GOT3 (cell line): ENCODE results near the gene LORICRIN.

Experiments
- DNase-seq: peaks from one replicate; lab custom pipeline; 2025; ENCODE audit warnings: mixed read lengths; lab: John Stamatoyannopoulos, UW

The LORICRIN gene

DNA sequence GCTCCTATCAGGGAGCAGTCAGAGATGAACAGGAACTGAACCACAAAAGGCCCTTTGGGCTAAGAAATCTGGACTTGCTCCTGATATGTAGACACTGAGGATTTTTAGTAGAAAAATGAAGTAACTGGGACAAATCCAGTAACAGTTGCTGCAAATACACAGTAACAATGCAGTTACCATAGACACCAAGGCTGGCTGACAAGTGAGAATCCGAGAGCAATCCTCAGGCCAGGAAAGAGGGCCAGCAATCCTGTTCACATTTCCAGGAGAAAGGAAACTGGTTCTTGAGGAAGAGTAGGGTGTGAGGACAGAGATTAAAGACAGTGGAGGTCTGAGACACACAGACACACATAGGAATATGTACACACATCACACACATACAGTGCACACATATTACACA lies 9.3 kb upstream of the LORICRIN start:
- no peak for DNase-seq

DNA sequence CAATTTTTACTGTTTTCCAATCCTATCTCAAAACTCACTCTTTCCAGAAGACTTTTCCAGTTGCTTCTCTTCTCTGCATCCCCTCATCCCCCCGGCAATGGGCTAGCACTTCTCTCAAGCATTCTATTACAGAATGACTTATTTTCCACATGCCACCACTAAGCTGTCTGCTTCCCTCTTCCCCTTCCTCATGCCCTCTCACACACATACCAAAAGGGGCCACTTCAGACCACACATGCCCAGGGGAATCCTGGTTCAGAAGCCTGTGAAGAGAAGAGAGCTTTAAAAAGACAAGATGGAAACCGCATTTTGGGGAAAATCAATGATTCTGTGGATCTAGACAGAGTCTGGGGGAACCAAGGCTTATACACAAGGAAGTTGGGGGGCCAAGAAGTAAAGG lies 8.4 kb upstream of the LORICRIN start:
- DNase-seq, result no peak

DNA sequence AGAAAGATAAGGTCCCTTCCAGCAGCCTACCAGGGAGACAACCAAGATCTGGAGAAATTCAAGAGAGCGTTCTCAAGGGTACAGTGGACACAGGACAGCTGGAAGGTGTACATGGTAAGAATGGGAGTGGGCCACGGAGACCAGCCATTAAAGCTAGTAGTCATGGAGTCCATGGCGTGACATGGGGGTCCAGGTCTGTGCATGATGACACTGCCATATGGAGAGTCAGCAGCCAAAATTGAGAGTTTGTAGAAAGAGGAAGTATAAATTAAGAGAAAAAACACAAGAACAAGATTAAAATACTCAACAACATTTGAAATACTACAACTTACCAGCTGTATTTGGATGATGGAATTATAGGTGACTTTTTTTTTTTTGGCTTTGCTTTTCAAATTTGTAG lies 7.9 kb upstream of the LORICRIN start:
- DNase-seq, result no peak

GRCh38 chr1:153251988-153252387 lies 7.5 kb upstream of the LORICRIN start:
- DNase-seq, result no peak

- DNase-seq, result no peak
Measured at GRCh38 chr1:153253076-153253475, 6.4 kb upstream of the LORICRIN start.

DNA sequence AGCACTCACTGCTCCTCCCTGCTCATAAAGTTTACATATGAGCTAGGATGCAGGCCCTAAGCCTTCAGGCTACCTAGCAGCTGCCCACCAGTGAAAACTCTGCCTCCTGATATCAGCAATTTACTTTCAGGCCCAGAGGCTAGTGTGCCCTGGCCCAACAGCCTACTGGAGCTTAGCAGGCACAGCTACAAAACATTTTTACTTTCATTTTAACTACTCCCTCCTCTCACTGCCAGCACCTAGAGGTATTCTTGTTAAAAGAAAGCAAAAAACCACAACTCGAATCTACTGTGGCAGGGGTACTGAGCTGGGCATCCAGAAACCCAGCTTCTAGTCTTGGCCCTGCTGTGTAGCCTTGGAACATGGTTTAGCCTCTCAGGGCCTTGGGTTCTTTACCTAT lies 5.8 kb upstream of the LORICRIN start:
- DNase-seq, result no peak

GRCh38 chr1:153260585-153261280 lies 1.2 kb downstream of the LORICRIN start:
- DNase-seq, result no peak

- DNase-seq, result no peak
Measured at GRCh38 chr1:153261281-153262069, 2.0 kb downstream of the LORICRIN start.

GRCh38 chr1:153262070-153262366 lies 2.5 kb downstream of the LORICRIN start:
- no peak for DNase-seq

- no peak for DNase-seq
Measured at GRCh38 chr1:153262462-153263157, 3.1 kb downstream of the LORICRIN start.

GRCh38 chr1:153265457-153265856 lies 6.0 kb downstream of the LORICRIN start:
- no peak for DNase-seq

GRCh38 chr1:153271711-153272110 lies 12.2 kb downstream of the LORICRIN start:
- no peak for DNase-seq

GRCh38 chr1:153272186-153272585 lies 12.7 kb downstream of the LORICRIN start:
- DNase-seq, result no peak

DNA sequence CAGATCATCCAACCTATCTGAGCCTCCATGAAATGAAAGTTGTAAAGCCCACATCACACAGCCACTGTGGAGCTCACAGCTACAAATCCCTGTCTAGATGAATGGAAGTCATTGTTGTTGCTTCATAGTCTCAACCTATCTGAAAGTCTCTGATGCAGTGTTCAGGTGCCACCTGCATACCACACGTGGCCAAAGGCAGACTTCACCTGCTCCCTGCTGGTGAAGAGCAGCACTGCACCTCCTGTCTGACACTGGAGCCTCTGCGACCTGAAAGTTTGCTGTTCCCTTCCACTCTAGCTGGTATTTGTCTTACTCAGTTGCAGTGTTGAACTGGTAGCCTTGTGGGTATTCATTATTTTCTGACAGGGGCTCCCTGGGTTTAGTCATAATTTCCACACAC lies 18.4 kb downstream of the LORICRIN start:
- no peak for DNase-seq

- DNase-seq, result no peak
Measured at GRCh38 chr1:153288634-153289275, 29.3 kb downstream of the LORICRIN start.

DNA sequence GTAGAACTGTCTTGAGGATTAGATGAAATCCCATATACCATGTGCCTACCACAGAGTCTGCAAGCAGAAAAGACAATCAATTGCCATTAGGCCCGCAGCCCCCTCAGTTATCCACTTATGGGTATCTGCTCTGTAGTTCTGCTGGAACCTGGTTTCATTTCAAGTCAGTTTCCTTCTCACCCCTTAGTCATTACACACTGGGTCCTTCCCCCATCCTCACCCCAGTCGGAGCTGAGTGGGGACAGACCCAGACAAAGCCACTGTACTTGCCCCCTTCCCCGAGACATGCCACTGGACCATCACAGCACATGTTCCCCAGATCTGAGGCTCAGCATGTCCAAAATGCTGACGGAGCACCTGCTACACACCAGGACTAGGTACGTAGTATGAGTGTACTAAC lies 32.0 kb downstream of the LORICRIN start:
- no peak for DNase-seq

DNA sequence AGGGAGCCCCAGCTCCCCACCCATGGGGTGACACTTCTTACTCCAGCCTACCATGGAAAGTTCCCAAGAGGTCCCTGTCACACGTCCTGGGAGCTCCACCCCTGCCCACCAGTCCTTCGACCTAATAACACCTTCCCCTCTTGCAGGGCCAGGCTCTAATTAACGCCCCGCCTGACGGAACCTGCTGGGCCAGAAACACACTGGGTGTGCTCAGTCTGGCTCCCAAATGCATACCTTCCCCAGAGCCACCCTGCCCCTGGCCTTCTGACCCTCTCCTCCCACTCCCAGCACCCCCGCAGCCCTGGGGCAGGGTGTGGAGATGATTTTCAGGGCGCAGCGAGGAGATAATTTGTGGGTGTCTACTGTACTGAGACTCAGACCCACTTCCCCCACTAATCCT lies 32.7 kb downstream of the LORICRIN start:
- no peak for DNase-seq

DNA sequence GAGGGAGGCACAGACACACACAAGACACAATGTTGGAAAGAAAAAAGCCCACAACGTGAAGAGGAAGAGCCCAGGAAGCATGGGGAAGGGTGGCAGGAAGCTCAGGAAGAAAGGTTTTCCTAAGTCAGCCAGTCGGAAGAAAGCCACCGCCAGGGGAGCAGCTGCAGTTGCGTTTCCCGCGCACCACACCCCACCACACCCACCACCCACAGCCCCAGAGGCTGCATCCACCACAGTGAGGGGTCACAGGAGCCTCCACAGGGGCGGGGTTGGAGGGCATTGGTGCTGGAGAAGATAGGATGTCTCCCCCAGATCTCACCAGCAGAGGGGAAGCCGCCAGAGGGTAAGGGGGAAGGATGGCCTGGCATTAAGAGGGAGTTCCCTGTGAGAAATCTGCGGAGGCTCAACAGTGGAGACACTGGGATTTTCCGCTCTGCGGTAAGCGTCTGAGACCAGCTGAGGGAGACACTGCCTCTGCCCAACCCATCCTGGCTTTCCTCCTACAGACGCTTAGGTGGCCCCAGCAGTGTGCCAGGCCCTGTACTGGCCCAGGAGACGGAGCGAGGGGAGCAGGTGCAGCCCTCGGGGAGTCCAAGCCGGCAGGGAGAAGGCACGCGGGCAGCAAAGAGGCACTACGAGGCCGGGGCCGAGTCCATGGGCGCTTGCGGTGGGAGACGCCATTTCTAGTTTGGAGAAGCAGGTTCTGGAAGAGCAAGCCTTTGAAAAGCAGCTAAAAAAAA lies 33.4 kb downstream of the LORICRIN start:
- no peak for DNase-seq

- DNase-seq, result no peak
Measured at GRCh38 chr1:153293480-153293775, 33.9 kb downstream of the LORICRIN start.

GRCh38 chr1:153293851-153294250 lies 34.4 kb downstream of the LORICRIN start:
- DNase-seq, result no peak

- no peak for DNase-seq
Measured at GRCh38 chr1:153302308-153302707, 42.8 kb downstream of the LORICRIN start.

DNA sequence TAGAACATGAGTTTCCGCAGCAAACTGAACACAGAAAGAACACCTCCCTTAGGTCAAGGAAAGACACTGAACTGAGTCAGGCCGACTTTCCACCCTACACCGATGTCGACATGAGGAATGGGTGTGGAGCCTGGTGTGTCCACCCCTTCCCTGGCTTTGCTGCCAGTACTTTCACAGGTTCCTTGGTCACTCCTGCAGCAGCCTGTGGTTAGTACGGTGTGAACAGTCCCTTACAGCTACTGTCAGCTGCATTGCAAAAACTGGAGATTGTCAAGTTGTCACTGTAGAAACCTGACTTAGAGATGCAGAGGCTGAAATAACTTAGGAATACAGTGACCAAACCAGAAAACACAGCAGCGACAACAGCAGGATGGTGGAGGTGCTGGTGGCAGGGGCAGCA lies 46.2 kb downstream of the LORICRIN start:
- no peak for DNase-seq
